Measurements from ENCODE around the gene ETV5. TPM values are rescaled to one million over a fixed set of nuclear protein-coding genes. Genes with fewer than 3 reads are reported as not detected.

ETV5 gene
- total RNA-seq, 1 experiment from 2014 or later: 62.8 TPM

DNA sequence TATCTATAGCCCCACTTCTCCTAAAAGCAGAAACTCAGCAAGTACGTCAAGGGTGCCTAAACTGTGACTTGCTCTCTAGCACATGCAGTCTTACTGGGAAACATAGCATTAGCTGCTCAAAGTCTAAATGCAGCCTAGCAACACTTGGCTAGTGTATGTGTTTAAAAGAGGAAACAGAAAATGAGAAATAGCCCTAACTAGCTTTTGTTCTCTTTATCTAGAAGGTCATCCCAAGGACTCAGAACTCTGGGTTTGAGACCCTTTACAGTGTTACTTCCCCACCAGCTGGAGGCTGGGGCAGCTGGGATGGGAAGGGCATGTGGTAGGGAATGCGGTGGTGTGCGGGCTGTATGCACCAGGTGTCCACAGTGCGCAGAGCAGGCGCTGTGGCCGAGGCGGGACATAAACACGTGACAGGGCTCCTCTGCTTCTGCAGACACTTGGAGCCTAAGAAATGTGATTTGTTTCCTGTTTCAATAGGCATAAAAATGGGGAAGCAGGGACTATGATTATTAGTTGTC is 13.3 kb downstream of the ETV5 start:
- peaks cover 7% of the 10 kb centered on the region for H3K36me3 ChIP-seq
- no peak overlapping the region for H3K27ac ChIP-seq
- peaks cover 36% of the 10 kb centered on the region for H3K4me1 ChIP-seq
- H3K27me3 ChIP-seq: no peaks in the 10 kb centered on the region
- DNase-seq: no peak
- no peak overlapping the region for H3K4me3 ChIP-seq
- H3K9me3 ChIP-seq (replicated peaks): no peaks in the 10 kb centered on the region

DNA sequence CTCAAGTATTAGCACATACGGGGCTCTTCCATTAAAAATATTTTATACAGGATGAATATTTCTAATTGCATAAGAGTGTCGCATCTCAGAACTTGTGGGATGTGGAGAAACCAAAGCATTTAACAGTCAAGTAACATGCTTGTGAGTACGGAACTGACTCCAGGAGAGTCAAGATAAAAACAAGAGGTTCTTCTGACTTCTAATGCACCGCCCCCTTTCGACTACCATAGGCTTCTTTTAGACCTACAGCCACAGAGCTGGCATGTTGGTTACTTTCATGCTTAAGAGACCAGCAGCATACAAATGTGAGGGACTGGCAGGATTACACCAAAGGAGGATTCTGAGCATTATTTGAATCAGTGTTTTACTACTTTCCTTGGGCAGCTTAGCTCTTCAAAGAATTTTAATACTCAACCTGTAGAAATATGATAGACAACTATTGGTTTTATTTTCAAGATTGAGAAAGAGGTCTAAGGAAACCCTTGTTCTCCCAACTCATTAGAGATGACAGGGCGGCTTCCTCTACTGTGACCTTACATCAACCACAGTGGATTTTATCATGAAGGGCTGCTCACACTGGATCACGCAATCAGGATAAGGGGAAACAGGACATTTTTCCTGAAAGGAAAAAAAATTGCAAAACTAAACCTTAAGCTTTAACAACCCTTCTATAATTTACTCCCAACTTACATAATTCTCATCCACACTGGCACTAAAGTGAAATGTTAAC is 14.0 kb downstream of the ETV5 start:
- no peaks in the 10 kb centered on the region for H3K9me3 ChIP-seq (replicated peaks)
- no peak for DNase-seq
- peaks cover 31% of the 10 kb centered on the region for H3K4me1 ChIP-seq
- no peaks in the 10 kb centered on the region for H3K27me3 ChIP-seq
- no peak overlapping the region for H3K27ac ChIP-seq
- no peak overlapping the region for H3K4me3 ChIP-seq
- peaks cover 7% of the 10 kb centered on the region for H3K36me3 ChIP-seq

DNA sequence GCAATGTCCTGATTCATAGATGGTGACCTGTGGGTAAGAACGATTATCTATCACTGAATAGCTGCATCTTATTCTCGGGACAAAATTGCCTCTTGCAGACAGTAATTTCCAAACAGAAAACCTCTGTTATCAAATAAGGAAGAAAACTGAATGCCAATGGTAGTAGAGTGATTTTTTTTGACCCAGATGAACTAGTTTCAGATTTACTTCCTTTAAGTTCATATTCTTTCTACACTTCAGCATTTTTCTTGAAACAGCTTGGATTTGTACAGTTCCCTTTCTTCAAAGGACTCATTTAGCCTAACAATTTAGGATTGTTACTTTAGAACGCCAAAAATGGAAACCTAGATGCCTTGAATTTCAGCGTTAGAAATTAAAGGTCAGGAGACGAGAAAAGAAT is 14.6 kb downstream of the ETV5 start:
- no peak for DNase-seq
- no peaks in the 10 kb centered on the region for H3K9me3 ChIP-seq (replicated peaks)
- H3K4me1 ChIP-seq: peaks cover 25% of the 10 kb centered on the region
- H3K27ac ChIP-seq: no peak overlapping the region
- no peaks in the 10 kb centered on the region for H3K27me3 ChIP-seq
- peaks cover 11% of the 10 kb centered on the region for H3K36me3 ChIP-seq
- H3K4me3 ChIP-seq: no peak overlapping the region

DNA sequence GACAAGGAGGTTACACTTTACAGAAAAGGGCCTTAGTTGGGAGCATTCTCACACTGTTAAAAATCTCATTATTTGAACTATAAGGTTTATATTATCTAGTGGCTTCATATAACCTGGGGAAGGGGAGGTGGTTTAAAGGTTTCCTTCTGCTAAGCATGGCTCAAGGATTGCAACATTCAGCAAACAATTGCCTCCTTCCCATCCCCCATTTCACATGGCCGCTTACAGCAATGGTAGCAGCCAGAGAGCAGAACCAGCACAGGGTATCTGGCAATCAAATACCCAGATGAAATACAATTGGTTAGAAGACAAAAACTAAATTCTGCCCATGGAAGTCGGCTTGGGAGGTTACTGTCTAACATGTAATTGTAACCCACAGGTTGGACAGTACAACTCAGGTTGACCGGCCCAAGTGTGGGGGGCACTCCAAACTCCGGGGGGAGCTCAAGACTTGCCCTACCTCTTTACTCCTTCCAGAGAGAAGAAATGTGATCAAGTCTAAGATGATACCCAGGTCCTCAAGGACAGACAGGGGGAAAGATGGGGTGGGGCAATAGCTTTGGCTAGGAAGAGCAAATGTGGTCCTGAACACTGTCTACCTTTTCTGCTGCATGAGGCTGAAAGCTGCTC is 15.5 kb downstream of the ETV5 start:
- no peaks in the 10 kb centered on the region for H3K27me3 ChIP-seq

DNA sequence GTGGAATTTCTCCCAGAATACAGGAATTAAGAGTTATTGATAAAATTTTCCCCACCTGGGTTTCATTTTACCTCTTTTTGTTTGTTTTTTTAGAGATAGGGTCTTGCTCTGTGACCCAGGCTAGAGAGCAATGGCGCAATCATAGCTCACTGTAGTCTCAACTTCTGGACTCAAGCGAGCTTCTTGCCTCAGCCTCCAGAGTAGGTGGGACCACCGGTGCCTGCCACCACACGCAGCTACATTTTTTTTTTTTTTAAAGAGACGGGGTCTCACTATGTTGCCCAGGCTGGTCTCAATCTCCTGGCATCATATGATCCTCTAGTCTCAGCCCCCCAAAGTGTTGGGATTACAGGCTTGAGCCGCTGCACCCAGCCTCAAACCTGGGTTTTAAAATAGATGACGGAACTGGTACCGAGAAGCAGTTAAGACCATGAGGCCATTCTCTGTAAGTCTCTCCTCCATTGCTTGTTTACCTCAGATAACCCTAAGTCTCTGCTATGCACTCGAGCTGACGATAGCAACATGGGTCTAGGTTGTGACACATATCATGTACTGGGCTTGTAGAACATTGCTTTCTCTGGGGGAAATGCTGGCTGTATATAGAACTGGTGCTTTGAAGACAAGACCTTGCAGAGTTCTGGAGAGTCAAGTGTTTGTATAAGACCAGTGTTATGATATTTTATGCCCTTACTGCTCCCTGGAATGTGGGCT is 16.4 kb downstream of the ETV5 start:
- Histone ChIP-seq H3K4me1 (peaks cover 22% of the 10 kb centered on the region), H3K36me3 (peaks cover 11% of the 10 kb centered on the region), H3K4me3 (no peak overlapping the region), H3K9me3 (replicated peaks) (no peaks in the 10 kb centered on the region), H3K27me3 (no peaks in the 10 kb centered on the region), H3K27ac (no peak overlapping the region)
- no peak for DNase-seq

More for the DNA sequence above, 15.5 kb downstream of the ETV5 start:
- H3K36me3 ChIP-seq: peaks cover 11% of the 10 kb centered on the region
- peaks cover 22% of the 10 kb centered on the region for H3K4me1 ChIP-seq
- no peaks in the 10 kb centered on the region for H3K9me3 ChIP-seq (replicated peaks)
- no peak overlapping the region for H3K4me3 ChIP-seq
- peak in 1 of 2 experiments; percentile 17 for DNase-seq
- H3K27ac ChIP-seq: no peak overlapping the region

DNA sequence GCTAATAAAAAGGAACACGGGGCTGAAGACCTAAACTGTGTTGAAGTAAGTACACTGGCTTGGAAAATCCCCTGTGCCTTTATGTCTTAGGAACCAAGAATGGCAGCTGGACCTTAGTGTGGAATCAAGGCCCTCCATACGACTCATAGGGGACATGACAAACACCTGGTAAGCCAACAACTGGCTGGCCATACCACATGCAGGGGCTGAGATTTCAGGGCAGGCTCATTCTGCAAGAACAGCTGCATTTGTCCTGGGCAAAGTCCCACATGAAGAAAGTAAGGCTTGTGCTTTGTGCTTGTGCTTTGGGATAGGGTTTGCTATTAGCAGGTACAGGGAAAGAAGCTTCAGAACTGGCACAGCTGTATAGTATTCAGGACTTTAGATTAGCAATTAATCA is 18.0 kb downstream of the ETV5 start:
- peaks cover 14% of the 10 kb centered on the region for H3K4me1 ChIP-seq
- DNase-seq: peak; percentile 49 to 74

DNA sequence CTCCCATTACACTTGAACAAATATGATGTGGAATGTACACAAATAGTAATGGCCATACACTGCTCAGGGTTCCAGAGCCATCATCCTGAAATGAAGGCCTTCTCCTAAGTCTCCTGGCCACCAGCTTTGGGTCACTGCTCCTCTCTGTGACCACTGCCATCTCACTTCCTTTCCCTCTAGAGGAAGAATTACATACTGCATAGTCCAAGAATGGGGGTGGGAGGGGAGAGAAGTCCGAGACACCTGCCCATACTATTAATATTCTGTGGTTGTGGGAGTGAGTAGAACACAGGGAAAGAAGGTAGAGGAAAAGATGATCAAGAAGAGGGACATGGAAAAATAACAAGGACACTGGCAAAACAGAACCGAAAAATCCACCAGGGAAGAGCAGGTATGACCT is 20.6 kb downstream of the ETV5 start:
- no peaks in the 10 kb centered on the region for H3K27me3 ChIP-seq
- DNase-seq: no peak
- H3K27ac ChIP-seq: no peak overlapping the region
- H3K4me1 ChIP-seq: peaks cover 14% of the 10 kb centered on the region
- peaks cover 16% of the 10 kb centered on the region for H3K36me3 ChIP-seq
- H3K4me3 ChIP-seq: no peak overlapping the region
- H3K9me3 ChIP-seq (replicated peaks): no peaks in the 10 kb centered on the region

More for the DNA sequence above, 18.0 kb downstream of the ETV5 start:
- Histone ChIP-seq H3K36me3 (peaks cover 17% of the 10 kb centered on the region), H3K27ac (peak overlapping the region; percentile 30; the same call in 1 of the 2 replicates), H3K27me3 (no peaks in the 10 kb centered on the region), H3K9me3 (replicated peaks) (no peaks in the 10 kb centered on the region), H3K4me3 (no peak overlapping the region)

DNA sequence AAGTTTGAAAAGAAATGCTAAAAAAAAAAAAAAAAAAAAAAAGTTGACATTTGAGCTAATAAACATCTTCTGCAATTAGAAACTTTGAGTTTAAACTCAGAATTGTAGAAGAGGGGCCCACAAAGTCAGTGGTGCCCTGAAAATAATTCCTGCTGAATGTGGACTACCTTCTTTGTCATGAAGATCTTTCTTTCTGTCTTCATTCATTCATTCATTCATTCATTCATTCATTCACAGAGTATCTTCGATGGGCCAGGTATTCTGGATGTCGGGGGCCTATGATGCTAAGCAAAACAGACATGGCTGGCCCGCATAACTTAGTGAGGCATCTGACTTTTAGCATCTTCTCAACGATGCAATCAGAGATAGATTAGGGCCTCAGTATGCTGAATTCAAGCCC is 24.6 kb downstream of the ETV5 start:
- H3K4me1 ChIP-seq: no peaks in the 10 kb centered on the region
- no peak overlapping the region for H3K4me3 ChIP-seq
- no peak overlapping the region for H3K27ac ChIP-seq
- no peak for DNase-seq
- no peaks in the 10 kb centered on the region for H3K27me3 ChIP-seq
- H3K9me3 ChIP-seq (replicated peaks): no peaks in the 10 kb centered on the region
- peaks cover 20% of the 10 kb centered on the region for H3K36me3 ChIP-seq

DNA sequence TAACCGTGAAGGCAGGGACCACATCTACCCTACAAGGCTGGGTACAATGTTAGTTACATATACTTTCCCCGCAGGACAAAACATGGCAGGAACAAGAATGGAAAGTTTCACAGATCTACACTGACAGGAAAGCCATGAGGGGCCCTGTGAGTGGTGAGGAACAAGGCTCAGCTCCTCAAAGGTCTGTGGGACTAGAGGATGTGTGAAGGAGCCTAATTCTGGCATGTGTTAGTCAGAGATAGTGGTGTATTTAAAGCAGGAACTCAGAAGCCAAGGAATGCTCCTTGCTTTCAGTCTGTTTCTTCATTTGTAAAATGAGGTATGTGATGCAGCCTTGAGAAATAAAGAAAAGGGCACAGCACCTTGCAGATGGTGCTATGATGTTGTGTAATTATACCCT is 25.1 kb downstream of the ETV5 start:
- Histone ChIP-seq H3K9me3 (replicated peaks) (no peaks in the 10 kb centered on the region), H3K27ac (no peak overlapping the region), H3K4me3 (no peak overlapping the region), H3K4me1 (no peaks in the 10 kb centered on the region), H3K36me3 (peaks cover 25% of the 10 kb centered on the region), H3K27me3 (no peaks in the 10 kb centered on the region)
- DNase-seq: no peak

DNA sequence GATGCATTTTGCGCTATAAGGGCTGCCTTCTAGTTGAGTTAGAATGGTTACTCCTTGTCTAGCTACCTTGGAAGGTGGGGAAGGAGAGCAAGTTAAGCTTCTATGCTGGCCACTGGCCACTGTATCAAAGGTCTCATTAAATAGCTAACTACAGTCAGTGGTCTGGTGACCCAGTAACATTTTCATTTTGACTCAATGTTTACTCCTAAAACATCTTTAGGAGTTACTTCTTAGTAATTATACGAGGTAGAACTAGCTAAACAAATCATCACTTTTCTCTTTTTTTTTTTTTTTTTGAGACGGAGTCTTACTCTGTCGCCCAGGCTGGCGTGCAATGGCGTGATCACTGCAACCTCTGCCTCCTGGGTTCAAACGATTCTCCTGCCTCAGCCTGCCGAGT is 26.7 kb downstream of the ETV5 start:
- Histone ChIP-seq H3K36me3 (peaks cover 32% of the 10 kb centered on the region), H3K4me3 (no peak overlapping the region), H3K27me3 (no peaks in the 10 kb centered on the region), H3K4me1 (no peaks in the 10 kb centered on the region), H3K9me3 (replicated peaks) (no peaks in the 10 kb centered on the region), H3K27ac (no peak overlapping the region)
- no peak for DNase-seq

DNA sequence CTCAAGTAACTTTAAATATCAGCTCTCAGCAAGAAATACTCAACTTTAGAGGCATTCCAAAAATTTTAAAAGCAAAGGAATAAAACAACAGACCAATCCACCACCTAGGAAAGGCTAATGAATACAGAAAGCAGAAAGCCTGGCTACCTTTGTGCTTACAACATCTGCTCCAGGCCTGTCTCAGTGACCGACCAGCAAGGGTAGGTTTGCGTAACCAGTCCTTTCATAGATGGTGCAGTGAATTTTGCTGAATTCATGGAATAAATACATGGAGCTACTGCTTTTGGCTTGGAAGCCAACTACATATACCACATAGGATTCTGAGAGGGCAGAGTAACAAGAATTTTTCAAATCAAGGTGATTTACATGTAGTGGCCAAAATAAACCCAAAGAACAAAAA is 27.2 kb downstream of the ETV5 start:
- Histone ChIP-seq H3K4me3 (no peak overlapping the region), H3K27ac (no peak overlapping the region), H3K4me1 (no peaks in the 10 kb centered on the region), H3K9me3 (replicated peaks) (no peaks in the 10 kb centered on the region), H3K27me3 (no peaks in the 10 kb centered on the region), H3K36me3 (peaks cover 35% of the 10 kb centered on the region)
- DNase-seq: no peak

DNA sequence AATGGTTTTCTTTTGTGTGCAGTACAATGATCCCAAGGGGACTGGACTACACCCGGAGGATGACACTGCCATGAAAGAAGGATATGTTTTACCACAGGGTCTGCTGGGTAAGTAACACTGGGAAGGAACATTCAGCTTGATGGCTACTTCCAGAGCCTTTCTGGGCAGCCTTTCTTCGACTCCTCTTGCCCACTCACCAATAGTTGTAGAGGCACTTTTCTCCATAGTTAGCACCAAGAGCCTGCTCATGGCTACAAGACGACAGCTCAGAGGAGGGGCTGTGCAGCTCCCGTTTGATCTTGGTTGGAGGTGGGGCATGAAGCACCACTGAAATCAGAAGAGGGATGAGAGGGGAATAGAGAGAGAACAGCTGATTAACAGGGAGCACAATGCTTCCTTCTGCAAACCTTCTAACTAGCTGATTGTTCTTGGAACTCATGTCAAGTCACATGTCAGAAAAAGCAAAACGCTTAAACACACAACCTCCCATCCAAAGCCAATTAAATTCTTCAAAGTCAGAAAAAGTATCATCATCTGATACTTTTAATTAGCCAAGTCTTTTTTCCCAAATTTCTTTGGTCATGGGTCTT is 27.9 kb downstream of the ETV5 start:
- Histone ChIP-seq H3K27me3 (no peaks in the 10 kb centered on the region), H3K9me3 (replicated peaks) (no peaks in the 10 kb centered on the region), H3K27ac (no peak overlapping the region), H3K4me1 (no peaks in the 10 kb centered on the region), H3K36me3 (peaks cover 33% of the 10 kb centered on the region), H3K4me3 (no peak overlapping the region)
- no peak for DNase-seq

DNA sequence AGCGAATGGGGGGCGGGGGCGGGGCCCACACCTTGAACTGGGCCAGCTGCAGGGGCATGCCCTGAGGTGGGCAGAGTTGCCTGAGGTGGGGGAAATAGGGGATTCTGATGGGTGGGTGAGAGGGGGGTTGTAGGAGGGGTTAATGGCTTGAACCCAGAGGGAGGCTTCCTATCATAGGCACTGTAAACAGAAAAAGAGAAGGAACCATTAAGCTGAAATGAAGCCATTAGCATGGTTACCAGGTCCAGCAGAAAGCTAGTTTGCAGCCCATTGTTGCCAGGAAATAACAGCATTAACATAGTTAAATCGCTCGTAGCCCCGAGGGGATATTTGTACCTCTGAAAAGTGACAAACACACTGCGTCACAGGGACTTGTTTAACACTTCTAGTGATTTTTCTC is 29.0 kb downstream of the ETV5 start:
- Histone ChIP-seq H3K9me3 (replicated peaks) (0 out of 2 replicates have a peak, but pooled peaks cover 2% of the 10 kb centered on the region), H3K27ac (no peak overlapping the region), H3K27me3 (no peaks in the 10 kb centered on the region), H3K36me3 (peaks cover 42% of the 10 kb centered on the region), H3K4me3 (no peak overlapping the region), H3K4me1 (no peaks in the 10 kb centered on the region)
- no peak for DNase-seq

DNA sequence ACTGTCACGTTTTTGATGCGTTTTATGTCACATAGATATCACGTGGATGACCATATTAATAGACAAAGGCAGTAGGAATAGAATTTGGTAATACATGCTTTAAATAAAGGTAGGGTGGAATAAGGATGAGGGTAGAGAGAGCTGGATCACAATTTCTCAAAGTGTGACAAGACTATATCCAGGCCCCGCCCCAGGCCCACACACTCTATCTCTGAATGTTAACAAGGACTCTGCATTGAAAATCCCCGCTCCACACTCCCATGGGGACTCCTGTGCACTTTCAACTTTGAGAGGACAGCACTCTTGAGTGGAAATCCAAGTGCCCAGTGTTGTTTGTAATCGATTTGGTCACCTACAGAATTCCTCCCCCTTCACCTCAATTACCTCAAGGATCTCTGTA is 31.4 kb downstream of the ETV5 start:
- no peaks in the 10 kb centered on the region for H3K4me1 ChIP-seq
- DNase-seq: no peak
- H3K36me3 ChIP-seq: peaks cover 53% of the 10 kb centered on the region

More for the DNA sequence above, 31.4 kb downstream of the ETV5 start:
- H3K4me3 ChIP-seq: no peak overlapping the region
- H3K9me3 ChIP-seq (replicated peaks): 0 out of 2 replicates have a peak, but pooled peaks cover 2% of the 10 kb centered on the region
- H3K27ac ChIP-seq: no peak overlapping the region
- H3K27me3 ChIP-seq: no peaks in the 10 kb centered on the region

Measured in SJCRH30 (cell line).